Activated CD4-positive, CD25-positive, alpha-beta regulatory T cell treated with anti-CD3 and anti-CD28 coated beads, Interleukin-2, amount 50 U/mL, for 16 hours (primary cell): ENCODE measurements around the gene STX10.

ENCODE experiments used
- DNase-seq: peaks from one replicate; pipeline ENCODE4 v3.0.0-alpha.2; 2020; ENCODE audit warnings: low read depth, low spot score

STX10 gene

DNA sequence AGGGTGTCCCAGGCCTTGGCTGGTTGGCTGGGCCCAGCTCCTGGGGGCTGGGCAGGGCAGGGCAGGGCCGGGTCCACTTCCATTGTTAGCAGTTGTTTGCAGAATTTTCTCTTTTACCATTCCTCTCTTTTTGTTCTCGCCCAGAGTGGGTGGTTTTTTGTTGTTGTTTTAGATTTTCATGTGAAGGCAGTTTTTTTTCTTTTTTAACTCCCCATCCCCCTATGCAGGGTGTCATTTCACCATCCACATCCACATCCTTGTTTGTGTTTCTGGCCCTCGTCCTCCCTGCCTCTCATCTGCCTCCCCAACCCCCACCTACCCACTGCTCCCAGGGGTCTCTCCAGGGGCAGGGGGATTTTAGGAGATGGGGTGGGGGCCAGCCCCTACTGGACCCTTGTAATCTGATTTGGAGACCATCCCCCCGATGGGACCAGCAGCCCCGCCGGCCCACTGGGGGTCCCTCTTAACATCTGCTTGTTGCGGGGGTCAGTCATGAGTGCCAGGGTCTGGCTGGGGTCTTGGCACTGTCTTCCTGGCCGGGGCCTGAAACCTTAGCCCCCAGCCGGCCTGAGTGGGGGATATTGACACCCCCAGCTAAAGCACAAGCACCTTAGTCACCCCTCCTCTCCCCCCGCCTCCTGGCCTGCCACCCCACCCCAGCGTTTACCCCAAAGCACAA, 10.4 kb downstream of the STX10 start:
- DNase-seq = no peak

DNA sequence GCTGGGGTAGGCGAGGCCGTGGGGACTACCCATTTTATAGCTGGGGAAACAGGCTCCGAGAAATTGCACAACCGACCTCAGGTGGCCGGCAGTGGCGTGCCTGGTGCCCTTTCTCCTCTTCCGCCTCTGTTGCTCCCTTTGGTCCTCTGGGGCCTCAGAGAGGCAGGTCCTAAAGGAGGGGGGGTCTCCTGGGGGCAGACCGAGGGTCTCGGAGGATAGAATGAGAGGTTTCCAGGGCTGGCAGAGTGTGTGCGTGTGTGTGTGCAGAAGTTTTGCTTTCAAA, 11.3 kb downstream of the STX10 start:
- DNase-seq = no peak

DNA sequence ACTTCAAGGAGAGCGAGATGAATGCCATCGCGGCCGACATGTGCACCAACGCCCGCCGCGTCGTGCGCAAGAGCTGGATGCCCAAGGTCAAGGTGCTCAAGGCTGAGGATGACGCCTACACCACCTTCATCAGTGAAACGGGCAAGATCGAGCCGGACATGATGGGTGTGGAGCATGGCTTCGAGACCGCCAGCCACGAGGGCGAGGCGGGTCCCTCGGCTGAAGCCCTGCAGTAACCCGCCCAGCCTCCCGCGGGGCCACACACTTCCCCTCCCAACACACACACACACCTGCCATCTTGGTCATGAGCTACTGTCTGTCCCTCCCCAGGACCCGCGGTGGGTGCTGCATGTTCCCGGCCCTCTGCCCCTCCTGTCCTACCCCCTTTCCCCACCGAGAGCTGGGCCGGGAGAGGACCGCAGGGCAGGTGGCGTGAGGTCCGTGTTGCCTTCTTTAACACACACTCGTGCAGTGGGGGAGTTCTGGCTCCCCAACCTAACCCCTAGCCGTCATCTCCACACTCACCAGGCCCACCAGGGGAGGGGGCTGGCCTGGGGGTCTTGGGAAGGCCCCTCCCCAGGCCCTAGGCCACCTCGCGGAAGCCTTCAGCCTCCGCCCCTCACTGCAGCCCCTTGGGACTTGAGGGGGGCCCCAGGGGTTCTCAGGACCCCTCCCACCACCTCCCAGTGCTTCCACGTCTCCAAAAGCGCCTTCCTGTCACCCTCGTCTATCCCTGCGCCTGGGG, 11.8 kb downstream of the STX10 start:
- no peak for DNase-seq

DNA sequence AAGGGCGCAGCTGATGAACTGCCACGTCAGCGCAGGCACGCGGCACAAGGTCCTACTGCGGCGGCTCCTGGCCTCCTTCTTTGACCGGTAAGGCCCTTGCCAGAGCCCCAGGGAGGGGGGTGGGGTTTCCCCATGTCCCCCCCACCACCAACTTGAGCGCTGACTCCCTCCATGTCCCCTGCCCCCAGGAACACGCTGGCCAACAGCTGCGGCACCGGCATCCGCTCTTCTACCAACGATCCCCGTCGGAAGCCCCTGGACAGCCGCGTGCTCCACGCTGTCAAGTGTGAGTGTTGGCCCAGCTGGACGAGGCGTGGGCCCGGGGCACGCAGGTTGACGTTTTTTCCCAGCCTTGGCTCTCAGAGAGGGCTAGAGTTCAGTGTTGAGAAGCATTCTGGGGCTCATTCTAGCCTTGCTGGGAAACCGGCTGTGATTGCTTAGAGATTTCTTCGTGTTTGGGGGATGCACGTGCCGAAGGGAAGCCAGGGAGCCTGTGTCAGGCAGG, 12.8 kb downstream of the STX10 start:
- no peak for DNase-seq

DNA sequence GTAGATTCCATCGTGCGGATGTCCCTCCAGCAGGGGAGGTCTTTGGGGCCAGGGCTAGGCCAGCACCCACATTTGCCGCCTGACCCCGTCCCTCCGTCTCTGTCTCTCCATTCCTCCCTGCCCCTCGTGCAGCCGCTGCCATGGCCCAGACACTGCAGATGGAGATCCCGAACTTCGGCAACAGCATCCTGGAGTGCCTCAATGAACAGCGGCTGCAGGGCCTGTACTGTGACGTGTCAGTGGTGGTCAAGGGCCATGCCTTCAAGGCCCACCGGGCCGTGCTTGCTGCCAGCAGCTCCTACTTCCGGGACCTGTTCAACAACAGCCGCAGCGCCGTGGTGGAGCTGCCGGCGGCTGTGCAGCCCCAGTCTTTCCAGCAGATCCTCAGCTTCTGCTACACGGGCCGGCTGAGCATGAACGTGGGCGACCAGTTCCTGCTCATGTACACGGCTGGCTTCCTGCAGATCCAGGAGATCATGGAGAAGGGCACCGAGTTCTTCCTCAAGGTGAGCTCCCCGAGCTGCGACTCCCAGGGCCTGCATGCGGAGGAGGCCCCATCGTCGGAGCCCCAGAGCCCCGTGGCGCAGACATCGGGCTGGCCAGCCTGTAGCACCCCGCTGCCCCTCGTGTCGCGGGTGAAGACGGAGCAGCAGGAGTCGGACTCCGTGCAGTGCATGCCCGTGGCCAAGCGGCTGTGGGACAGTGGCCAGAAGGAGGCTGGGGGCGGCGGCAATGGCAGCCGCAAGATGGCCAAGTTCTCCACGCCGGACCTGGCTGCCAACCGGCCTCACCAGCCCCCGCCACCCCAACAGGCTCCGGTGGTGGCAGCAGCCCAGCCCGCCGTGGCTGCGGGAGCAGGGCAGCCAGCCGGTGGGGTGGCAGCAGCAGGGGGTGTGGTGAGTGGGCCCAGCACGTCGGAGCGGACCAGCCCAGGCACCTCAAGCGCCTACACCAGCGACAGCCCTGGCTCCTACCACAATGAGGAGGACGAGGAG, 14.8 kb downstream of the STX10 start:
- no peak for DNase-seq

DNA sequence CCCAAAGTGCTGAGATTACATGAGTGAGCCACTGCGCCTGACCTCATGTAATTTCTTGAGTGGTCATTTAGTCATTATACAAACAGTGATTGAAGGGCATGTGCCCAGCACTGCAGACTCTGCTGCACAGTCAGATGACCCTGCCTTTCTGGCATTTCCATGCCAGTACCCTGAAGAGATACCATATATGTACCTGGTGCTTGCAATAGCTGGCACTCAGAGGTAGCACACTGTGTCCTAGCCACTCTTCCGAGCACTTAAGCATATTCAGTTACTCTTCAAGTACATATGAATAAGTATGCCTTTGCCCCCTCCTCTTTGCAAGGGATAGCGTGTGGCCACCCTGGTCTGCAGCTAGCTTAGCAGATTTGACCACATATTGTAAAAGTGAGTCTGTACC, 15.5 kb downstream of the STX10 start:
- no peak for DNase-seq

DNA sequence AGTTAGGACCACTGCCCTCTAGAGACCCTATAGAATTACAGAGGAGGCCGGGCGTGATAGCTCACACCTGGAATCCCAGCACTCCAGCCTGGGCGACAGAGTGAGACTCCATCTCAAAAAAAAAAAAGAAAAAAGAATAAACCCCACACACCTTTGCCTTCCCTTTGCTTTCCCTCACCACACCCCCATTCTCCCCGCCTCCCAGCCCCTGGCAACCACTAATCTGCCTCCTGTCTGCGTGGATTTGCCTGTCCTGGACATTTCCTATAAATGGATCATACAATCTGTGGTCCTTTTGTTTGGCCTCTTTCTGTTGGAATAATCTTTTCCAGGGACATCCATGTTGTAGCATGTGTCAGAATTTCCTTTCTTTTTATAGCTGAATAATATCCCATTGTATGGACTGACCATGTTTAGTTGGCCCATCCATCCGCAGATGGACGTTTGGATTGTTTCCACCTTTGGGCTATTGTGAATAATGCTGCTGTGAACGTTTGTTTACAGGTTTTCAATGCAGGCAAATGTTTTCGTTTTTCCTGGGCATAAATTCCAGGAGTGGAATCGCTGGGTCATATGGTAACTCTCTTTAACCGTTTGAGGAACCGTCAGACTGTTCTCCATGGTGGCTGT, 16.8 kb downstream of the STX10 start:
- no peak for DNase-seq

DNA sequence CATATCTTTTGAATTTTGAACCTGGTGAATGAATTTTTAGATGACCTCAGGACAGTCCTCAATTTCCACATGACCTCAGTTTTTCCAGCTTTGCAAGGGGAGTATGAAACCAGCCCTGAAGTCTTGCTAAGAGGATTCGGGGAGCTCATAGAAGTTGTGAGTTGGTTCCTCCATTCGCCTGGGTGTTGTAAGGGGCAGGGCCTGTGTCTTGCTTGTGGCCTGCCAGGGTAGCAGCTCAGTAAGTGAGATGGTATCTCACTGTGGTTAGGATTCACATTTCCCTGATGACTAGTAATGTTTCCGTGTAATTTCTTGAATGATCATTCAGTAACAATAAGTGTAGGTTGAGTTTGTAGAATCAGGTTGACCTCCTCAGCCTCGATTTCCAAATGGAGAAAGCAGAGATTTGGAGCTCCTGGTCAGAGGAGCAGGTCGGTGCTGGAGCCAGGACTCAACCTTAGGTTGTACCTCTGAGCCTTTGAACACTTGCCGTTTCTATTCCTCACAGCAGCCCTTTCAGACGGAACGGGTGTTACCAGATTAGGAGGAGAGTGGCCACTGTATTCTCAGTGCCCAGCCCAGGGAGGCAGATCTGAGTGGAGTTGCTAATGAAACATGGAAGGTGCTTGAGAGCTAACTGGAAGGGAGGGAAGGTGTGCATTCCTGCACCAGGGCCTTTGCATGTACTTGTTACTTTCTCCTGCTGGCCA, 17.5 kb downstream of the STX10 start:
- no peak for DNase-seq

DNA sequence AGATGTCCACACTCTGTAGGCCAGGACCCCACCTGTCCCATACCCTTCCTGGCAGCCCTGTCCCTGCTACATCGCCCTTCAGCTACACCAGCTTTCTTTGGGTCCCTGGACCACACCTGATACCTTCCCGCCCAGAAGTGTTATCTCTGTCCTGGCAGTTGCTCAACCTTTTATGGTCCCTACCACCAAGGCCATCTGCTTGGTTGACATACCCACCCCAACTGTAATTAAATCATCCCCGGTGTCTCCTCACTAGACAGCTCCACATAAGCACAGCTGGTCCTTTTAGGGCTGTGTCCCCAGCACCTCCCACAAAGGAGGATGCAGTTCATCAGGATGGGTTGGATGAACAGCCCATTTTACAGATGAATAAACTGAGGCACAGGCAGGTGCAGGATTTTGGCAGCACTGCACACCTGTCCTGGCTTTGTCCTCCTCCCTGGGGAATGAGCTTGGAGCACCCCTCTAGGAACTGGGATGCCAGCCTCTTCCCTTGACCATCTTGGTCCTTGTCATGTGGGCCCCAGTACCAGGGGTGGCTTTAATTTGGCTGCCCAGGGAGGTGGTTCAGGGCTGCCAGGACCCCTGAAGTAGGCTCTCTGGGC, 19.2 kb downstream of the STX10 start:
- DNase-seq = no peak

DNA sequence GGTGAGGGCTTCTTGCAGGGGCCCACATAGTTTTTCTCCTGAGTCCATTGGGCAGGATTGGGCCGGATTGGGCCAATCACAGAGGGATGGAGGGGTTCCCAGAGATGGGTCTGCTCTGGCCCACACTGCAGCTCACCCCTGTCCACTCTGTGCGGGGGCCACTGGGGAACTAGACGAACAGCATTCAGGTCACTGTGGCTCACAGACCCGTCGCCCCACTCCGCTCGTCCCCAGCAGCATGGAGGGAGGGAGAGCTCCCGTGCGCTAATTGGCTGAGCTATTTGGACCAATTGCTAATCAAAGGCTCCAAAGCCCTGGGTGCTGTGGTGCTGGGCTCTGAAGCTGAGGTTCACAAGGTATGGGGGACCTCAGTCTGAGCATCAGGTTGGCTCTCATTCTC, 20.8 kb downstream of the STX10 start:
- no peak for DNase-seq

DNA sequence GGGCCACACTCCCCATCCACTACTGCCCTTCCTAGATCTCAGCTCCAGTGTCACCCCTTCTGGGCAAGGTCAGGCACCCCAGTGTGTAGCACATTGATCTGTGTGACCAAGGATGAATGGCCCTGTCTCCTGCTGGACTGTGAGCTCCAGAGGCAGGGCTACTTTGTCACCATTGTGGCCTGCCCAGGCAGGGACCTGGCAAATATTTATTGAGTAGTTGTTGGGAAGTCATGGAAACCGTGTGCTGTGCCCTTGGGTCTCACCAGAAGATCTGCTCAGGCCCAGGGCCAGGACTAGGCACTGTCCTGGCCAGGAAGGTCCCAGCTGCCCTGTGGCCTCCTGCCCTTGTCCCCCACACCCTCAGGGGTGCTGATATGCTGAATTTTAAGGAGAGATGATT, 21.6 kb downstream of the STX10 start:
- no peak for DNase-seq

DNA sequence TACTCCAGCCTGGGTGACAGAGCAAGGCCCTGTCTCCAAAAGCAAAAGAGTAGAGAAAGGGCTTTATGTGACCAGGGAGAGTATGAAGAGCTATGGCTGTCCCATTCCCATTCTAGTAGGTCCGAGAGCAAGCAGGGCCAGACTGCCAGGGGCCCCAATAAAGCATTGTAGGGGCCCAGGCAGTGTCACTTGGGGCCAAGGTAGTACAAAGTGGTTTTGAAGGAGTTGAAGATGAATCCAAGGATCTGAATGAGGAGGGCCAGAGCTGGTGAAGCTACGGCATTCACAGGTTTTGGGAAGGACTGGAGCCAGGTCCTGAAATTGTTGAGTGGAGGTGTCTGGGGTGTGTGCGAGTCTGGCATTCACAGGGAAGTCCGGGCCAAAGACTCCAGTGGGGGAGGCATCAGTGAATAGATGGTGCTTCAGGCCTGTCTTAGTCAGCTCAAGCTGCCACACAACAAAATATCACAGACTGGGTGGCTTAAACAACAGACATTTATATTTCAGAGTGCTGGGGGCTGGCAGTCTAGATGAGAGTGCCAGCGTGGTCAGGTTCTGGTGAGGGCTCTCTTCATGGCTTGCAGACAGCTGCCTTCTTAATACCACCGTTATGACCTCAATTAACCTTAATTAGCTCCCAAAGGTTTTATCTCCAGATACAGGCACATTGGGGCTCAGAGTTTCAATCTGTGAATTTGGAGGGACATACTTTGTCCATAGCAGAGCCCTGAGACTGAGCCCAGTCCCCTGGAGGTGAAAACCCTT, 22.2 kb downstream of the STX10 start:
- no peak for DNase-seq

DNA sequence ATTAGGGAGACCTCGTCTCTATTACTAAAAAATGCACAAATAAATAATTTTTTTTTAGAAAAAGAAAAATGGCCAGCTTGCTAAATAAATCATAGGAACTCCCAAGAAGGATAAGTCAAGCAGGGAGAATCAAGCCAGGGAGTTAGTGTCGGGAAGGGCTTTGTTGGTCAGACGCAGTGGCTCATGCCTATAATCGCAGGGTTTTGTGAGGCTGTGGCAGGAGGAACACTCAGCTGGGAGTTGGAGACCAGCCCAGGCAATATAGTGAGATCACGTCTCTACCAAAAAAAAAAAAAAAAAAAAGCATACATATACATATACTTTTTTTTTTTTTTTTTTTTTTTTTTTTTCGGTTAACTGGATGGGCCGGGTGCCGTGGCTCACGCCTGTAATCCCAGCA, 23.1 kb downstream of the STX10 start:
- DNase-seq = no peak

DNA sequence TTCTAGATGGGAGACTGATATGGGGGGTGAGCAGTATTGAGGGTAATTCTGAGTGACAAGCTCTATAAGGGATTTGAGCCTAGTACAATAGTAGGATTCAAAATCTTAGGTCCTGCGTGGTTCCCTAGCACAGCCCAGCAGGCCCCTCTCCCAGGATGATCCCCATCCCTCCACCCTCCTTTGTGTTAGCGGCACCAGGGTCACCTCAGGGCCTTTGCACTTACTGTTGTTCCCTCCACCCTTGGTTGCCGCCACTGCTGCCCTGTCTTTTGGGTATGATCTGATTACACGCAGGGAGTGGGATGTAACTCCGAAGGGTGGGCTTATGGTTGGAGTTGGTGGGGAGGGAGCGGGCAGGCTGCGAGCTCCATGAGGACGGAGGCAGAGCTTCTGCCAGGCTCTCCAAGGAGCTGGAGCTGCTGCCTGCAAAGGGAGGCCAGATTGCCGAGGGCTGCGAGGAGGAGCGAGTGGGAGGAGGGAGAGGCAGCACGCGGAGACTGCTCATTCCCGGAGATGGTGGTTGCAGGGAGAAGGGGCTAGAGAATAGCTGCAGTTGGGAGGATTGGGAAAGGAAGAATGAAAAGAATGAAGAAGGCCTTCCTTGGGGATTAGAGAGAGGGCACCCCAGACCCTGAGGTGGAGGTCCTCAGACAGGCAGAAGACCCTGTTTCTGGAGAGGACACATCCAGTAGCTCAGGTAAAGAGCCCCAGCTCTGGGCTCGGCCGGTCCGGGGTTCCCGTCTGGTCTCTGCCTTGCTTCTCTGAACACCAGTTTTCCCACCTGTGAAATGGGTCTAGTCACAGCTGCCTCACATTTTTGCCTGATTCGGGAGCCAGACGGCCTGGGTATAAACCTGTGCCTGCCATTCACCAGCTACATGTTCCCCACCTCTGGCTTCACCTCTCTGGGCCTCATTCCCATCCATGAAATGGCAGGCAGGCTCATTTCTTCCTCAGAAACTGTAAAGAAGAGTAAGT, 26.9 kb downstream of the STX10 start:
- DNase-seq = no peak

DNA sequence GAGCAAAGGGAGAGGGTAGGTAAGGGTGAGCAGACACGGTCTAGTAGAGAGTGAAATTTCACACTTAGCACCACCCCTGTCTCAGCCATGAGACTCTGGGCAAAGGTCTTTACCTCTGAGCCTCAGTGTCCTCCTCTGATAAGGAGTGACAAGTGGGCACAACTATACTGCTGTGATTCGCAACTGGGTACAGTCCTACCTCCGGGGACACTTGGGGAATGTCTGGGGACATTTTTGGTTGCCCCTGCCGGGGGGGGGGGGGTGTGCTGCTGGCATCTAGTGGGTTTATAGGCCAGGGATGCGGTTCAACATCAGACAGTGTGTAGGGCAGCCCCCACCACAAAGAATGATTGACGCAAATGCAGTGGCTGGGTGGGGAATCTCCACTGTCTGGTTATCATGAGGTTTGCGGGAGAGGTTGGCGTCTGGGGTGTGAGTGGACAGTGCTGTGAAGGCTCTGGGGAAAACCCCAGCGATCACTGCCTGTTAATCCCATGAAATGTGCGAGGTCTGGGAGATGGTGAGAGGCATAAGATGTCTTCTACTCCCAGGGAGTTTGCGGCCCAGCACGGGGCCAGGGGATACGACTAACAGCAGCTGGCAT, 27.8 kb downstream of the STX10 start:
- no peak for DNase-seq

DNA sequence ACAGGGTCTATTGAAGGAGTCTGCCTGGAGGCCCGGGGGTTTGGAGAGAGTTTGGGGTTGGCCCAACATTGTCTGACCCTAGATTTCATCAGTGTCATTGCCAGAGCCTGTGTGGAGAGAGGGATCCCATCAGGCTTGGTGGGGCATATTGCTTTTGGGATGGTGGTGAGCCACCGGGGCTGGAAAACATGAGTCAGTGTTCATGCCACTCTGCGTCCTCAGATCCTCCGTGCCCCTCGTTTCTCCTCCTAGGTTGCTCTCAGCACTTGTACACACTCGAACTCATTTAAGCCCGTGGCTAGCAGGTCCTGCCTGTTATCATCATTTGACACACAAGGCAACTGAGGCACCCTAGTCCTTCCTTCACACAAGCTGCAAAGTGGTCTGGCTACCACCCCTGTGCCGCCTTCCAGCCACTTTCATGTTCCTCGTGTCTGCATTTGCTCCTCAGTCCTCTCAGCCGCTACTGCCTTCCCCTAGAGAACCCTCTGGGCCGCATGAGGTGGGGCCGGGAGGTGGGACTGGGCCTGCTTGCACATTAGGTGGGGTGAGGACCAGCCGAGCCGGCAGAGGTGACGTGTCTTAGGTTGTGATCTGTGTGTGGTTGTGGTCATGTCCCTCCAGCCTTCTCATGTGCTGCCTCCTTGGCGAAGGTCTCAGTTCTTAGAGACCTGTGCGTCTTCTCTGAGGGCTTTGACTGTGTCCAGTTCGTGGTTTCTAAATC, 28.5 kb downstream of the STX10 start:
- no peak for DNase-seq

DNA sequence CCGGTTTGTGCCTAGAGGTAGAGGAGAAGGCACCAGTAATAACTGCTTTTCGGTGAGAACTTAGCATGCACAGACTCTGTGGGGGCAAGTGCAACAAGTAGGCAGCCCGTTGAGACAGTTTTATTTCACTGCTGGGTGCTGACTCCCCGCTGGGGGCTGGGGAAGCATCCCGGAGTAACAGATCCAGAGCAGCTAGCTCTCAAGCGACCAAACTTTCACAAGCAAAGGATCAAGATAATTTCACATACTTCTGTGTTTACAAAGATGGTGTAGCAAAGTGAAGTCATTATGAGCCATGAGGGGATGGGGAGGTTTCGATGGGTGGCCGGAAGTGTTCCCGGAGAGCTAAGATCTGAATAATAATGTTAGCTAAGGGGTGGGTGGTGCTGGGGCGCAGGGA, 29.4 kb downstream of the STX10 start:
- DNase-seq = no peak

DNA sequence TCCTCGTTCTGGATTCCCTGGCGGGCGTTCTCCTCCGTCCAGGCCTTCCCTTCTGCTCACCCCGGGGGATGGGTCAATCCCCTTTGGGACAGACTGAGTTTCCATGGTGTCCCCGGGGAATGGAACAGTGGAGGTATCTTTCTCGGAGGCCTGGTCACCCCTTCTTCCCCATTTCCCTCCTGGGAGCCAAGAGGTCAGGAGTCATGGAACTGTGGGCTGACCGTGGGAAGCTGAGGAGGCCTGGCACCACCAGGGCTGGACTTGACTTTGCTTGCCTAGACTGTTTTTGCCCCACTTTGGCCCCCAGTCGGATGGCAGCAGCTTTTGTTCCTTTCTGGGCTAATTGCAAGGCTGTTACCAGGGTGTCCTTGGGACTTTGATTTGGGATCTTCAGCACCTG, 30.1 kb downstream of the STX10 start:
- DNase-seq = no peak
